ENCODE data around the gene FGFR3. TPM values are rescaled to one million over a fixed set of nuclear protein-coding genes. Genes with fewer than 3 reads are reported as not detected.

Gene FGFR3
- total RNA-seq, 5 donors from 2014 or later (not counting 1 experiment from before 2014, with no cell fraction given), result 0.70 to 0.91 (median 0.90) TPM; not detected in 2

- no peak for ATAC-seq (replicated peaks in 1 of 4)
- no peaks in the 10 kb centered on the region for H3K9me3 Mint-ChIP-seq
- no peaks in the 10 kb centered on the region for H3K36me3 Mint-ChIP-seq
- no peaks in the 10 kb centered on the region for H3K4me1 Mint-ChIP-seq
- H3K27ac Mint-ChIP-seq, result no peak overlapping the region
- Histone ChIP-seq H3K36me3 (ENCODE audit: control insufficient read depth in 2 of 2, extremely low read depth in 1 of 2, insufficient read depth in 1 of 2, low read length in 1 of 2) (no peaks in the 10 kb centered on the region), H3K4me3 (ENCODE audit: control insufficient read depth in 1 of 2, extremely low read depth in 1 of 2, low read length in 1 of 2) (no peak overlapping the region), H3K27me3 (replicated peaks in 1 of 2; ENCODE audit: control insufficient read depth in 2 of 2, extremely low read depth in 1 of 2, insufficient read depth in 2 of 2, low read length in 1 of 2) (peaks cover 0 to 37% of the 10 kb centered on the region in 2 experiments), H3K27ac (ENCODE audit: low read length) (no peak overlapping the region), H3K4me1 (ENCODE audit: control insufficient read depth in 1 of 2, extremely low read depth in 1 of 2, insufficient read depth in 2 of 2, low read length in 2 of 2) (peaks cover 0 to 8% of the 10 kb centered on the region in 2 experiments), H3K9me3 (no peaks in the 10 kb centered on the region)
- CTCF ChIA-PET, result no interaction called here
- 100% methylated on average over 6 of the region's 21 CpGs for WGBS (ENCODE audit: insufficient coverage)
- DNase-seq, result no peak
- POLR2A ChIA-PET, result no interaction called here
- H3K4me3 Mint-ChIP-seq, result no peak overlapping the region
- H3K27me3 Mint-ChIP-seq, result peaks cover 0 to 11% of the 10 kb centered on the region in 2 donors
These were observed 3.5 kb upstream of the FGFR3 start for GRCh38 chr4:1789552-1789951.

GRCh38 chr4:1790005-1790404, 3.1 kb upstream of the FGFR3 start:
- Mint-ChIP-seq H3K27me3 (peaks cover 0 to 11% of the 10 kb centered on the region in 2 donors), H3K9me3 (no peaks in the 10 kb centered on the region), H3K36me3 (no peaks in the 10 kb centered on the region), H3K27ac (no peak overlapping the region), H3K4me1 (no peaks in the 10 kb centered on the region), H3K4me3 (no peak overlapping the region)
- H3K27me3 ChIP-seq (replicated peaks in 1 of 2; ENCODE audit: control insufficient read depth in 2 of 2, extremely low read depth in 1 of 2, insufficient read depth in 2 of 2, low read length in 1 of 2), result peaks cover 0 to 38% of the 10 kb centered on the region in 2 experiments
- no peak for ATAC-seq (replicated peaks in 1 of 4)
- ChIA-PET CTCF (no interaction called here), POLR2A (no interaction called here)
- peaks cover 0 to 10% of the 10 kb centered on the region in 2 experiments for H3K4me1 ChIP-seq (ENCODE audit: control insufficient read depth in 1 of 2, extremely low read depth in 1 of 2, insufficient read depth in 2 of 2, low read length in 2 of 2)
- H3K36me3 ChIP-seq (ENCODE audit: control insufficient read depth in 2 of 2, extremely low read depth in 1 of 2, insufficient read depth in 1 of 2, low read length in 1 of 2), result no peaks in the 10 kb centered on the region
- no peak overlapping the region for H3K4me3 ChIP-seq (ENCODE audit: control insufficient read depth in 1 of 2, extremely low read depth in 1 of 2, low read length in 1 of 2)
- H3K9me3 ChIP-seq, result no peaks in the 10 kb centered on the region
- 84% methylated on average over 9 of the region's 10 CpGs for whole genome bisulfite sequencing (ENCODE audit: insufficient coverage)
- DNase-seq, result no peak
- no peak overlapping the region for H3K27ac ChIP-seq (ENCODE audit: low read length)

DNA sequence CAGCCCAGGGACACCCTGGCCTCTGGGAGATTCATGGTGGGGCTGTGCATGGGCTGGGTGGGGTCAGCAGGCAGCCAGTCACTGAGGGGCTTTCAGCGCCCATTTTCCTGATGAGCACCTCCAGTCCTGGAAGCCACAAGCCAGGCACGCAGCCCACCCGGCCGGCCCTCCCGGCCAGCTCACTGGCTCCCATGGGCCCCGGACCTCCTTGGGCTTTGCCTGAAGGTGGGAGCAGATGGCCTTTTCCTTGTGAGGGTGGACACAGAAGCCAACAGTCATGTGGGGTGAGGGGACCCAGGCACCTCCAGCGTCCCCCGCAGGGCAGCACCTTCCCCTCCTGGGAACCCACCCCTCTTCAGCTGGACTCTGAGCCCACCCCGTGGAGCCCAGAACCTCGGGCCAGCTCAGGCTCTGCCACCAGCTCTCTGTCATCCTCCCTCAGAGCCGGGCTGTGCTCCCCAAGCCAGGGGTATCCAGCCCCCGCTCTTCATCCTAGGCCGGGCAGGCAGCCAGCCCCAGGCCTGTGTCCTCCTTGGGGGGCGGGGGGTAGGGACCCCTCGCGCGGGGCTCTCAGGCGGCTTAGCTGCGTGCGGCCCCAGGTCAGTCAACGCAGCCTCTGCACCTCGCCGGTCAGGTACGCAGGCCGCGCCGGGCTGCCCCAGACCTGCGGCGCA, 798 bp upstream of the FGFR3 start:
- no peak overlapping the region for H3K27ac ChIP-seq (ENCODE audit: low read length)
- Mint-ChIP-seq H3K36me3 (no peaks in the 10 kb centered on the region), H3K4me3 (peak overlapping the region; percentile 39 to 67 (median 58)), H3K27ac (no peak overlapping the region), H3K4me1 (peaks cover 0 to 5% (median 0%) of the 10 kb centered on the region in 3 donors), H3K27me3 (peaks cover 5 to 29% of the 10 kb centered on the region in 2 donors), H3K9me3 (no peaks in the 10 kb centered on the region)
- H3K9me3 ChIP-seq, result no peaks in the 10 kb centered on the region
- ATAC-seq (replicated peaks in 1 of 4) (peak in 1 of 4 experiments; percentile 5), DNase-seq (no peak)
- H3K4me3 ChIP-seq (ENCODE audit: control insufficient read depth in 1 of 2, extremely low read depth in 1 of 2, low read length in 1 of 2), result no peak overlapping the region
- CTCF ChIA-PET, result no interaction called here
- WGBS (ENCODE audit: insufficient coverage), result 71% methylated on average over 18 of the region's 29 CpGs
- peaks cover 5 to 56% of the 10 kb centered on the region in 2 experiments for H3K27me3 ChIP-seq (replicated peaks in 1 of 2; ENCODE audit: control insufficient read depth in 2 of 2, extremely low read depth in 1 of 2, insufficient read depth in 2 of 2, low read length in 1 of 2)
- H3K36me3 ChIP-seq (ENCODE audit: control insufficient read depth in 2 of 2, extremely low read depth in 1 of 2, insufficient read depth in 1 of 2, low read length in 1 of 2), result no peaks in the 10 kb centered on the region
- POLR2A ChIA-PET, result no interaction called here
- H3K4me1 ChIP-seq (ENCODE audit: control insufficient read depth in 1 of 2, extremely low read depth in 1 of 2, insufficient read depth in 2 of 2, low read length in 2 of 2), result peaks cover 0 to 20% of the 10 kb centered on the region in 2 experiments

DNA sequence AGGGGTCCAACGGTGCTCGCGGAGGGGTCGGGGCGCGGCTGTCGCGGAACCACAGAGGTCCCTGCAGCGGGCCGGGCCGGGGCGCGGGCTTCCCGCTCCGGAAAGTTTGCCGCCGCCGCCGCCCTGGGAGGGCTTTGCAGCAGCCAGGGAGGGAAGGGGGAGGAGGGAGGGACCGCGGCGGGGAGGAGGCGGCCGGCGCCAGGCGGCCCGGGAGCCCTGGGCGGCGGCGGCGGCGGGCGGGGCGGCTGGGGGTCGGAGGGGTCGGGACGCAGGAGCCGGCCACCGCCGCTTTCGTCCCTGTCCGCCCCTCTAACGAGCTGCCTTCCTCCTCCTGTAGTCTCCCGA, 375 bp downstream of the FGFR3 start:
- H3K4me1 ChIP-seq (ENCODE audit: control insufficient read depth in 1 of 2, extremely low read depth in 1 of 2, insufficient read depth in 2 of 2, low read length in 2 of 2), result peaks cover 0 to 20% of the 10 kb centered on the region in 2 experiments
- H3K27ac Mint-ChIP-seq, result no peak overlapping the region
- ATAC-seq (replicated peaks in 1 of 4) (peak; percentile 56 to 66 (median 58)), DNase-seq (peak in 18 of 35 experiments; percentile 12 to 51 (median 21))
- no peaks in the 10 kb centered on the region for H3K9me3 ChIP-seq
- no peak overlapping the region for H3K27ac ChIP-seq (ENCODE audit: low read length)
- no peaks in the 10 kb centered on the region for H3K36me3 Mint-ChIP-seq
- H3K9me3 Mint-ChIP-seq, result no peaks in the 10 kb centered on the region
- H3K4me3 Mint-ChIP-seq, result no peak overlapping the region
- peaks cover 6 to 34% of the 10 kb centered on the region in 2 donors for H3K27me3 Mint-ChIP-seq
- H3K4me1 Mint-ChIP-seq, result peaks cover 0 to 5% (median 0%) of the 10 kb centered on the region in 3 donors
- no peak overlapping the region for H3K4me3 ChIP-seq (ENCODE audit: control insufficient read depth in 1 of 2, extremely low read depth in 1 of 2, low read length in 1 of 2)
- CTCF ChIA-PET, result no interaction called here
- POLR2A ChIA-PET, result no interaction called here
- 0% methylated on average over 22 of the region's 44 CpGs for WGBS (ENCODE audit: insufficient coverage)
- H3K27me3 ChIP-seq (replicated peaks in 1 of 2; ENCODE audit: control insufficient read depth in 2 of 2, extremely low read depth in 1 of 2, insufficient read depth in 2 of 2, low read length in 1 of 2), result peaks cover 5 to 67% of the 10 kb centered on the region in 2 experiments
- H3K36me3 ChIP-seq (ENCODE audit: control insufficient read depth in 2 of 2, extremely low read depth in 1 of 2, insufficient read depth in 1 of 2, low read length in 1 of 2), result no peaks in the 10 kb centered on the region

GRCh38 chr4:1793940-1794808, 1.1 kb downstream of the FGFR3 start:
- H3K9me3 Mint-ChIP-seq, result no peaks in the 10 kb centered on the region

GRCh38 chr4:1794809-1795298, 1.8 kb downstream of the FGFR3 start:
- no peak for ATAC-seq (replicated peaks in 1 of 4)
- Mint-ChIP-seq H3K27me3 (peaks cover 10 to 42% of the 10 kb centered on the region in 2 donors), H3K4me1 (peaks cover 0 to 5% (median 0%) of the 10 kb centered on the region in 3 donors), H3K9me3 (no peaks in the 10 kb centered on the region), H3K36me3 (no peaks in the 10 kb centered on the region), H3K27ac (no peak overlapping the region), H3K4me3 (peak overlapping the region in 1 of 3 donors; percentile 36)
- Histone ChIP-seq H3K4me1 (ENCODE audit: control insufficient read depth in 1 of 2, extremely low read depth in 1 of 2, insufficient read depth in 2 of 2, low read length in 2 of 2) (peaks cover 0 to 20% of the 10 kb centered on the region in 2 experiments), H3K36me3 (ENCODE audit: control insufficient read depth in 2 of 2, extremely low read depth in 1 of 2, insufficient read depth in 1 of 2, low read length in 1 of 2) (no peaks in the 10 kb centered on the region), H3K4me3 (ENCODE audit: control insufficient read depth in 1 of 2, extremely low read depth in 1 of 2, low read length in 1 of 2) (no peak overlapping the region), H3K9me3 (no peaks in the 10 kb centered on the region), H3K27ac (ENCODE audit: low read length) (no peak overlapping the region), H3K27me3 (replicated peaks in 1 of 2; ENCODE audit: control insufficient read depth in 2 of 2, extremely low read depth in 1 of 2, insufficient read depth in 2 of 2, low read length in 1 of 2) (peaks cover 5 to 78% of the 10 kb centered on the region in 2 experiments)
- POLR2A ChIA-PET, result no interaction called here
- no peak for DNase-seq
- CTCF ChIA-PET, result interaction anchor here in 1 of 2 donors (0.6 kb wide), 1 partner anchor 13 kb away, joined by 4 read pairs; no protein-coding TSS in a partner anchor
- under 1% methylated on average over 58 of the region's 68 CpGs for WGBS (ENCODE audit: insufficient coverage)

More at GRCh38 chr4:1793940-1794808, 1.1 kb downstream of the FGFR3 start:
- no peak overlapping the region for H3K27ac Mint-ChIP-seq
- no peaks in the 10 kb centered on the region for H3K36me3 Mint-ChIP-seq
- Histone ChIP-seq H3K27me3 (replicated peaks in 1 of 2; ENCODE audit: control insufficient read depth in 2 of 2, extremely low read depth in 1 of 2, insufficient read depth in 2 of 2, low read length in 1 of 2) (peaks cover 5 to 74% of the 10 kb centered on the region in 2 experiments), H3K4me1 (ENCODE audit: control insufficient read depth in 1 of 2, extremely low read depth in 1 of 2, insufficient read depth in 2 of 2, low read length in 2 of 2) (peaks cover 0 to 20% of the 10 kb centered on the region in 2 experiments), H3K4me3 (ENCODE audit: control insufficient read depth in 1 of 2, extremely low read depth in 1 of 2, low read length in 1 of 2) (peak overlapping the region in 1 of 2 donors; percentile 65), H3K27ac (ENCODE audit: low read length) (no peak overlapping the region), H3K36me3 (ENCODE audit: control insufficient read depth in 2 of 2, extremely low read depth in 1 of 2, insufficient read depth in 1 of 2, low read length in 1 of 2) (no peaks in the 10 kb centered on the region), H3K9me3 (no peaks in the 10 kb centered on the region)
- WGBS (ENCODE audit: insufficient coverage), result 3% methylated on average over 98 of the region's 101 CpGs
- peaks cover 0 to 5% (median 0%) of the 10 kb centered on the region in 3 donors for H3K4me1 Mint-ChIP-seq
- peak in 1 of 35 experiments; percentile 18 for DNase-seq
- peaks cover 10 to 39% of the 10 kb centered on the region in 2 donors for H3K27me3 Mint-ChIP-seq
- ChIA-PET POLR2A (no interaction called here), CTCF (interaction anchor here in 1 of 2 donors (0.6 kb wide), 1 partner anchor 14 kb away, joined by 4 read pairs; no protein-coding TSS in a partner anchor)
- ATAC-seq (replicated peaks in 1 of 4), result peak in 2 of 4 experiments; percentile 2 to 4
- peak overlapping the region in 2 of 3 donors; percentile 9 to 28 for H3K4me3 Mint-ChIP-seq

Measured in T-cell (primary cell).